WI38 (cell line): ENCODE results near the gene MST1R.

ENCODE experiments used
- H3K4me3 ChIP-seq: 2 replicates; pipeline ENCODE4 v1.5.1; 2011; ENCODE audit warnings: low read depth, mild to moderate bottlenecking, control low read depth, low read length
- CTCF ChIP-seq: IDR thresholded peaks from 2 replicates; pipeline ENCODE4 v1.5.1; 2012; ENCODE audit warnings: low read depth, mild to moderate bottlenecking, control low read depth, low read length

MST1R gene

DNA sequence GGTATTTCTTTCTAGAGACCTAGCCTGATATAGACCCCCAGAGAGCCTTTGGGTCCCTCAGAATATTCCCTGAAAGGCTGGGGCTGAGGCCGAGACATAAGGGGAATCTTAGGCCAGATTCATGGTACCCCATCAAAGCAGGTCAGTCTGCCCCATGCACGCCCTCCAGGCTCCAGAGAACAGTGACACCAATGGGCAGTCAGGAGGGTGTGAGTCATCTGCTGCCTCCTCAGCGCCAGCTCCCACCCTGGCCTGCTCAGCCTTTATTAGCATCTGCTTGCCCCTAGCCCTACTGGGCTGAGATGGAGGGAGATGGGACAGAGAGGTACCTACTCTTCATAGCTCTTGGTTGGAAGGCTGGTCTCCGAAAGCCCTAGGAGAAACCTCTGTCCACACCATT, 19.7 kb downstream of the MST1R start:
- no peak overlapping the region for H3K4me3 ChIP-seq
- TF ChIP-seq CTCF = no peak

DNA sequence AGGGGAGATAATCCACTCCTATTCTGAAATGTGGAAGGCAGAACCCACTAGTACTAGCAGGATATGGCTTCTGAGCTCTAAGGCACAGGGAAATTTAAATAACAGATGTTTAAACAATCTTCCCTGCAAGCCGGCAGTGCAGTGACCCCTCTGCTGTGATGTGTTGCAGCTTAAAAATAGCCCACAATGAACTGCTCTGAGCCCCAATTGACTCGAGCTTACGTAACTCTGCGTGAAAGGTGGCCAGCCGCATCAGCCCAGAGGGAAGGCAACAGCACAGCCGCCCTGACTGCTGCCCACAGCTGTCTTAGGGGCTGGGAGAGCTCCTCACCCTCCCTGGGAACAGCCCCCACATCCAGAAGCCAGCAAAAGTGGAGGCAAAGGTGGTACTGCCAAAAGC, 21.5 kb downstream of the MST1R start:
- no peak overlapping the region for H3K4me3 ChIP-seq
- no peak for TF ChIP-seq CTCF

DNA sequence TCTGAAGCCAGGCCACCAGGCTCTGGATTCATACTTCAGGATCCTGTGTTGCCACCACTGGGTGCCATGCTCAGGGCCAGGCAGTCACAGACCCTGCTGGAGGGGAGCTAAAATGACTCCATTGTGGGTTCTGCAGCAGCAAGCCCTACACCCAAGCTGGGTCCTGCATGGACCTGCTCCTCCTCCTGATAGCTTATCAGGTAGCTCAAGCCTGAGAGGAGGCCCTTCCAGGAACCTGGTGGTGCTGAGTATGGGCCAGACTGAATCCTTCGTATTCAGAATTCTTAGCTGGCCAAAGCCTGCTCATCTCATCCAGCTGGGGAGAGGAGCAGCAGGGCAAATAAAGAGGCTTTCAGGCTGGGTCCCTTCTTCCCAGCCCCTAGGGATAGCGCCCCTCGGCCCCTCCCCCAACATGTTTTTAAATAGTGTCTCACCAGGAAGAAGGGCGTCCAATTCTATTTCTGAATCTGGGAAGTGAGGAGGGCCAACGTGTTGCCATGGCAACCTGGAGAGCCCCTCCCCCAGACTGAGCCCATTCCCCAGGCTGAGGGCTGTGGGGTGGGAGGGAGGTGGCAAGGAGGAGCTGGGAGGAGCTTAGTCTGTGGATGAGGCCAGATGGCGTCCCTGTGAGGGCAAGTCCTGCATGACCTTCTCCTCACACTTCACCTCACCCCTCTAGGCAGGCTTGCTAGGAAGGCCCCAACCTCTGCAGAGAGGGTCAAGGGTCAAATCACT, 22.9 kb downstream of the MST1R start:
- TF ChIP-seq CTCF = no peak
- H3K4me3 ChIP-seq = no peak overlapping the region

DNA sequence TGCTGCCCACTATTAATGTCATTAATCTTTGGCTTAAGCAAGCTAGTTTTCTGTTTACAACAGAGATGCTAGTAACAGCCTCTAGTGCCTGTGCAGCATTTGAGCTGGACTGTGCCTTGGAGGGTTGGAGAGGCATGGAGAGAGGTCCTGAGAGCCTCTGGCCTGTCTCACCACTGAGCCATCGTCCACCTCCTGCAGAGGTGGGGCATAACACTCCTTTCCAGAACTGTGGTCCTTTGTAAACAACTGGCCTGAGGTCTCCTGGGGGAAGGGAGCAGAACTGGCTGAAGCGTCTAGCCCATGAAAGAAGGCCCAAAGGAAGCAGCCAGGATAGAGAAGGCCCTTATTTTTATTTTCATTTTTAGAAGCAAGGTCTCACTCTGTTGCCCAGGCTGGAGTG, 24.0 kb downstream of the MST1R start:
- H3K4me3 ChIP-seq = no peak overlapping the region
- TF ChIP-seq CTCF = no peak

- H3K4me3 ChIP-seq = no peak overlapping the region
- no peak for TF ChIP-seq CTCF
Measured at GRCh38 chr3:49878686-49879085, 25.0 kb downstream of the MST1R start.

DNA sequence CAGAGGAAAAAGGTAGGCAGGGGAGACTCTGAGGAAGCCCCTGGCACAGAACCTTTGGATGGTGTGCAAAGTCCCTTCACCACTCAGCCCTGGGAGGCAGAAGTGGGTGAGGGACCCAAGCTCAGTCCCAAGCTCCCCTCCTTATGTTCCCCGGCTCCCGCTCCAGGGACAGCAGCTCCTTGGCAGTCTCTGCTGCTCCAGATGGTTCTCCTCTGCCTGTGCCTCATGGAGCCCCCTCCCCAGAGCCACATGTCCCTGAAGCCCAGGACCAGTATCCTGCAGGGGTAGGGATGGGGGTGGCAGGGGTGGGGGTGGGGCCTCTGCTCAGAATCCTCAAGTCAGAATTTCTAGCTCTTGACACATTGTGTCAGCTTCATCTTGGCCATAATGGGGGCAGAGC, 26.0 kb downstream of the MST1R start:
- no peak overlapping the region for H3K4me3 ChIP-seq
- TF ChIP-seq CTCF = no peak

GRCh38 chr3:49876567-49876966, 27.1 kb downstream of the MST1R start:
- no peak overlapping the region for H3K4me3 ChIP-seq

More at GRCh38 chr3:49876567-49876966, 27.1 kb downstream of the MST1R start:
- TF ChIP-seq CTCF = no peak
